Posterior cingulate gyrus (tissue), 11 donors: ENCODE results near the gene TSPYL6.
"Not testable (repeated sequence)": the region's sequence is repeated elsewhere in the genome, so short reads cannot be mapped to it uniquely, and the experiment has no call there.

ENCODE experiments used
- DNase-seq, 10 donors: peaks; one replicate each; pipeline versions ENCODE4 v3.0.0 to v3.0.0-alpha.2; 2020 to 2021; ENCODE audit warnings: mixed read lengths in 3 of 10
- intact Hi-C: fragments of 100-400 bp; cut with DNase I; formaldehyde crosslinking; loops from one replicate; pipeline ENCODE4 v1.15.1; 2023

TSPYL6 gene

DNA sequence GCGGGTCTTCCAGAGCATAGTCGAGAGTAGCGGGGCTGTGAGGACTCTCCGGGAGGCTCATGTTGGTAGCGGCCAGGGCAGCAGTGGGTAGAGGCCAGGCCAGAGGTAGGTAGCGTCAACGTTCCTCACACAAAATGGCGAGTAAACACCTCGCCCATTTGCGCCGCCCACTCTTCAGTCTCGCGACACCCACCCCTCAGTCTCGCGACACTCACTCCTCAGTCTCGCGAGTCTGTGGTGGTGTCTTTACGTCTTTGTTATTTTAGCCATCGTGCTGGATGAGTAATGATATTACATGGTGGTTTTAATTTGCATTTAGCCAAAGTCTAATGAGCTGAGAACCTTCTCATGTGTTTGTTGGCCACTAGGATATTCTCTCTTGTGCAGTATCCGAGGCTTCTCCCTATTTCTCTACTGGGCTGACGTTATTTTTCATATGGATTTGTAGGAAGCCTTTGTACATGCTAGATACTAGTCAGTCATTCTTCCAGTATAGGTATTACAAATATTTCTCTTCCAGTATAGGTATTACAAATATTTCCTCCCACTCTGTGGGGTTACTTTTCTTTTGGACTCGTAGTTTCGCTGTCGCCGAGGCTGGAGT lies at the start of gene TSPYL6:
Gene TSPYL6 (minus strand): TSS at position 139 of the 604 bp plus-strand sequence. CDS start 78 bp downstream, at position 61.
- DNase-seq, result no peak
- intact Hi-C loops, result no loop called here

- no peak for DNase-seq
- intact Hi-C loops, result no loop called here
Observed at GRCh38 chr2:54303631-54304030, 47.6 kb upstream of the TSPYL6 start.

DNA sequence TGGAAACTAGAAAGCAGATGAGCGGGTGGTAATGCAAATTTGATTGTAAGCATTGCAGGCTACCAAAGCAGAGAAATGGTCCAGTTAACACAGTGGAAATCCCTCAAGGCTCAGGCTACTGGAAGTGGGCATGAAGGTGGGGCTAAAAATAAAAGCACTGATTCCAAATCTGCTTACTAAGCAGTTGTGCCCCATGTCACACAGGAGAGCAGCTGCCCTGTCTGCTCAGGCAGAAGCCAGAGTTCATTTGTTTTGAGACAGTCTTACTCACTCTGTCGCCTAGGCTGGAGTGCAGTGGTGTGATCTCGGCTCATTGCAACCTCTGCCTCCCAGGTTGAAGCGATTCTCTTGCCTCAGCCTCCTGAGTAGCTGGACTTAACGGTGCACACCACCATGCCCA lies 42.5 kb upstream of the TSPYL6 start:
- DNase-seq, result no peak
- intact Hi-C loops, result no loop called here

DNA sequence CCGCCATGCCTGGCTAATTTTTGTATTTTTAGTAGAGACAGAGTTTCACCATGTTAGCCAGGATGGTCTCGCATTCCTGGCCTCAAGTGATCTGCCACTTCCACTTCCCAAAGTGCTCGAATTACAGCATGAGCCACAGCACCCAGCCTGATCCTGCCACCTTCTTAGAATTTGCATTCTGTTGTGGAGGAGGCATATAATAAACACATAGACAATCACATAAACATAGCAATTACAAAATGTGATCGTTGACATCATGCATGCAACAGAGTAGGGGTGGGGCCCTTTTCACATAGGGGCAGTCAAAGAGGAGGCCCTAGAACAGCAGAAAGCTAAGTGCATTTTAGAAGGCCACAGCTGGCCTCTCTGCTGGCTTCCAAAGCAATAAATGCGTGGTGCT lies 39.9 kb upstream of the TSPYL6 start:
- no peak for DNase-seq
- intact Hi-C loops, result no loop called here

DNA sequence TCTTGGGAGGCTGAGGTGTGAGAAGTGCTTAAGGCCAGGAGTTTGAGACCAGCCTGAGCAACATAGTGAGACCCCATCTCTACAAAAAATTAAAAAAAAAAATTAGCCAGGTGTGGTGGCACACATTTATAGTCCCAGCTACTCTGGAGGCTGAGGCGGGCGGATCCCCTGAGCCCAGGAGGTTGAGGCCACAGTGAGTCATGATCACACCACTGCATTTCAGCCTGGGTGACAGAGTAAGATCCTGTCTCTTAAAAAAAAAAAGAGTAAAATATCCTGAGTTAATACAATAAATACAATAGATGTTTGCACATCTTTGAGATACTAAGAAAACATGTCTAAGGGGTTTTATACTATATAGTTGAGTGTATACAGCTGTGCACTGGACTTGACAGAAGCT lies 38.6 kb upstream of the TSPYL6 start:
- intact Hi-C loops, result not testable (repeated sequence)

DNA sequence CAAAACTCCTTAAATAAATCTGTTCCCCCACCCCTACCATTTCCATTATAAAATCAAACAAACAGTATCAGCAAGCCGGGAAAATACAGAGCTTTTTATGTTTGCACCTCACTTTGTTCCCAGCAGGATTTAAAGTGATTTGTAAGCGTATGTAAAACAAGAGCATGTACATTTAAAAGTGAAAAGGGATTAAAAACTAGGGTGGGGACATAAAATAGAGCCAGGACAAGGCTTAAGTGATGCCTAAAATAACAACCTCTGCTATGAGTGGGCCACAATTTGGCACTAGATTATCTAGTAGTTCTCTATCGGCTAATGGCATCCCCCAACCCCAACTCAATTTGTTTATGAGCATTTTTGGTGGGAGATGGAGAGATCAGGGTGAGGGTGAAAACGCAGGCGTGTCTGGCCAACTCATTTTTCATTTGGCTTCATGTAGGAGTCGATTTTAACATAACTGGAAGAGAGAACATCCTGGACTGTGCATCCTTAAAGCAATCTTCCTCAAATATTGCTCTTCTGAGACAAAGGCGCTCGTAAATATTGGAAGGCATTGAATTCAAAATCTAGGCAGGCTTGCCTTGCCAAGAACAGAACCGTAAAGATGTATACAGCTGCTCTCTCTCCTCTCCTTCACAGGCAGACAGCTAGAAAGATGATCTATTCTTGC lies 34.5 kb upstream of the TSPYL6 start:
- intact Hi-C loops, result no loop called here
- DNase-seq, result no peak

More for the DNA sequence above, 38.6 kb upstream of the TSPYL6 start:
- DNase-seq, result not testable (repeated sequence)

- peak in 2 of 10 donors; percentile 71 to 82 for DNase-seq
- intact Hi-C loops, result no loop called here
Observed at GRCh38 chr2:54289917-54290316, 33.9 kb upstream of the TSPYL6 start.

GRCh38 chr2:54287532-54287931 lies 31.5 kb upstream of the TSPYL6 start:
- intact Hi-C loops, result no loop called here
- DNase-seq, result no peak

DNA sequence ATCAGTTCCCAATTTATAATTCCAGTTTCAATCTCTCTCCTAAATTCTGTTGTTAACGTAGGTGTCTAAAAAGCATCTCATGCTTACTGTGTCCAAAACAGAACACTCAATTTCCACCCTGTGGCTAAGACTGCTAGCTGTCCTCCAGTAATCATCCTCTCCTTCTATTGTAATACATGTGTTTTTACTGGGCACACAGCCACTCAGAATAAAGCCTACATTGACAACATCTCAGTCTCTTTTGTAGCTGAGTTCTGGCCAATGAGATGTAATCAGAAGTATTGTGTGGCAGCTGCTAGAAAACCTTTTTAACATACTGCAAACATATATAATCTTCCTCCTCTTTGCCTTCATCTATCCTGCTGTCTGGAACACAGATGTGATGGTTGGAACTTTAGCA lies 29.4 kb upstream of the TSPYL6 start:
- intact Hi-C loops, result no loop called here
- DNase-seq, result peak in 1 of 10 donors; percentile 14

DNA sequence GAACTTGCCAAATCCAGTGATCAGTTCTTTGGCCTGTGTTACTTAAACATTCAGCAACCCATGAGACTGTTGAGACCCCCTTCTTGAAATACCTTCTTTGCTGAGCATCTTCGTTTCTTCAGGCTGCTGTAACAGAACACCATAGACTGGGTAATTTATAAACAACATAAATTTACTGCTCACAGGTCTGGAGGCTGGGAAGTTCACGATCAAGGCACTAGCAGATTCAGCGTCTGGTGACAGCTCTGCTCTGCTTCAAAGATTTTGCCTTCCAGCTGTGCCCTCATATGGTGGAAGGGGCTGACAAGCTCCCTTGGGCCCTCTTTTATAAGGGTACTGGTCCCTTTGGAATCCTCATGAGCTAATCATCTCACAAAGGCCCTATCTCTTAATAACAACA lies 28.8 kb upstream of the TSPYL6 start:
- DNase-seq, result no peak
- intact Hi-C loops, result no loop called here

DNA sequence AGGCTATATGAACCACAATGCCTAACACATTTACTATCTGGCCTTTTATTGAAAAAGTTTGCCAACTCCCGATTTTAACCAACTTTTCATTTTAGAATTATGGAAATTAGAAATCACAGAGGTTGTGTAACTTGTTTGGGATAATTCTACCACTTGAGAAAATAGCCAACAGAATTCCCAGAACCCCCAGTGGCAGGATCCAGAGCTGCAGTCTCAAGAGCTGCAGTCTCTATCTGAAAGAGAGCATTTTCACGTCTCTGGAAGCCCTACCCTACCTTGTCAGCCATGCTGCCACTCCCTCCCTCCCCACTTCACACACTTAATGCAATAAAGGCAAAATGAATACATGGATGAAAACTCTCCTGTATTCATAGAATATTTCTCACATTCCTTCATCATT lies 23.4 kb upstream of the TSPYL6 start:
- intact Hi-C loops, result no loop called here
- DNase-seq, result no peak

- DNase-seq, result no peak
- intact Hi-C loops, result no loop called here
Observed at GRCh38 chr2:54275541-54275940, 19.5 kb upstream of the TSPYL6 start.

GRCh38 chr2:54274781-54275242 lies 18.8 kb upstream of the TSPYL6 start:
- no peak for DNase-seq
- intact Hi-C loops, result no loop called here

DNA sequence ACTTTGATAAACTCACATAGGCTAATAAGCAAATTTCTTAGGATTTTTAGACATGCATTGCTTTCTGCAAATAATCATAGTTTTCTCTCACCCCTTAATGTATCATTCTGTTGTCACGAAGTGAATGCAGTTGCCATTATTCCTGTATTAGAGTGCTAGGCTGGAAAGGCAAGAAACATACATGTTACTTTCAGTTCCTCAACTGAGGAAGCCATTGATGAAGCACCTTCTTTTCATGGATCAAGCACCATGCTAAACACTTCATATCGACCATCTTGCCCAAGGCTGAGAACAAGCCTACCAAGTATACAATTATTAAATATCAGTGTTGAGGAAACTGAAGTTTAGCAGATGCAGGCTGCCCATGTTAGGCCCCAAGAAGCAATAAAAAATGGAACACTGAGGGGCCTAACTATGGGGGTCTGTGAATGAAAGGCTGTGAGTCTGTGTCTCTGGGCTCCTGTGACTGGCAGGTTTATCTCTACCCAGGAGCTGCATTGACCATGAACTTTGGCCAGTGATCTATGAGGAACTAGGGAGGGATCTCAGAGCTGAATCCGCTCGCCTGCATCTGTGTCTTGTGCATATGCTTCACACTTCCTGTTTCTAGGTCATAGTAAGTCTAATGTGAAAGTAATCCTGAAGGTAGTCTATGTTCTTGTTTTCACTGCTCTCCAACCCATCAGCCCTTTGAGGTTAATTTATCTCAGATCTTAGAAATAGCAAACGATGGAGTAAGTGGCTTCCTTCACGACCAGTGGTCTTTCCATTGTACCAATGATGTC lies 16.0 kb upstream of the TSPYL6 start:
- DNase-seq, result no peak
- intact Hi-C loops, result no loop called here

GRCh38 chr2:54271189-54271588 lies 15.2 kb upstream of the TSPYL6 start:
- intact Hi-C loops, result no loop called here
- no peak for DNase-seq

DNA sequence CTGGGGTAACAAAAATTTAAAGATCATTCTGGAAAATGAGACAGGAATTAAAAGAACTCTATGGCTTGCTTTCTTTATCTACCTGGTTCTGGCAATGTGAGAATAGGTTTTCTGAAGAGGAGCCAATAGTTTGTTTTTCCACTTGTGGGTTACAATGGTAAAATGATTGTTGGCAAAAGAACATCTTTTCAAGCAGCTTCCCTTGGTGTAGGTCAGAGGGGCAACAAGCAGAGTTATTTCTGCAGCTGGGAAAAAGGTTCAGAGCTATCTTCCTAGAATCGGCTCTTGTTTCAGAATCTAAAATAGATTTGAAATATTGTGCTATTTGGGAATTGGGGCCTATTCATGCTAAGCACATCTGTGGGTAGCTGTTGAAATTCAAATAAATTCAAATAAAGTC lies 11.5 kb upstream of the TSPYL6 start:
- intact Hi-C loops, result no loop called here

DNA sequence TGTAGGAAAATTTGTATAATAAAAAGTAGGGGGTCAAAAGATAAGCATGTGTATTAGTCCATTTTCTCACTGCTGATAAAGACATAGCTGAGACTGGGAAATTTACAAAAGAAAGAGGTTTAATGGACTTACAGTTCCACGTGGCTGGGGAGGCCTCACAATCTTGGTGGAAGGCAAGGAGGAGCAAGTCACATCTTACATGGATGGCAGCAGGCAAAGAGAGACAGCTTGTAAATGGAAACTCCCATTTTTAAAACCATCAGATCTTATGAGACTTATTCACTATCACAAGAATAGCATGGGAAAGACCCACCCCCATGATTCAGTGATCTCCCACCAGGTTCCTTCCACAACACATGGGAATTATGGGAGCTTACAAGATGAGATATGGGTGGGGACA lies 9.1 kb upstream of the TSPYL6 start:
- intact Hi-C loops, DNase-seq: not testable (repeated sequence)

More for the DNA sequence above, 11.5 kb upstream of the TSPYL6 start:
- no peak for DNase-seq

DNA sequence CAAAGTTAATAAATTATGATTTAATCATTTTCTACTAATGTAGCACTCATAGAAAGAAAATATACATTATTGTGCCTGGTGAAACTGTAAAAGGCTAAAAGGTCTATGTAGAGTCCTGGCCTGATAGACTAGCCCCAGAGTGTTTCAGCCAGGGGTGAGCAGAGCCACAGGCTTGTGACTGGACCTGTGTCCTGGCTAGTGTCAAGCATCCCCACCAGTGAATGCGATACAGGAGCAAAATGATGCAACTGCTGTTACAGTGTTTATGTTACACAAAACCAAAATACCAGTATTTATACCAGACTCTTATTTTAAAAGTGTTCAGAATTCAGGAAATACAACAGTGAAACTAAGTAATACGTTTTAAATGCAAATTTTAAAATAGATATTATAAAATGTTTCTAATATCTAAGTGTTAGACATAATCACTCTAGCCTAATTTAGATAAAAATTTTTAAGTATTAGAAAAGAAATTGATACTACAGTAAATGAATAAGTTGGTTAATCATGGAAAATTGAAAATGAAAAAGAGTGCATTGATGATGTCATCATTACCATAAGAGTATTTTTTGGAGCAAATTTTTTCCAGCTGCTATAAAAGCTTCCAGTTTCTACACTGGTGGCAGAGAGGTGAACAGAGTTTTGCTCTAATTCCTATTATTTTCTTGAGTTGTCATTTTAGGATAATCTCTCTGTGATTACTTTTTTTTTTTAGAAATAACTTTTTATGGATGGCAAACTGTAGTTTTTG lies 6.2 kb upstream of the TSPYL6 start:
- no peak for DNase-seq
- intact Hi-C loops, result no loop called here

DNA sequence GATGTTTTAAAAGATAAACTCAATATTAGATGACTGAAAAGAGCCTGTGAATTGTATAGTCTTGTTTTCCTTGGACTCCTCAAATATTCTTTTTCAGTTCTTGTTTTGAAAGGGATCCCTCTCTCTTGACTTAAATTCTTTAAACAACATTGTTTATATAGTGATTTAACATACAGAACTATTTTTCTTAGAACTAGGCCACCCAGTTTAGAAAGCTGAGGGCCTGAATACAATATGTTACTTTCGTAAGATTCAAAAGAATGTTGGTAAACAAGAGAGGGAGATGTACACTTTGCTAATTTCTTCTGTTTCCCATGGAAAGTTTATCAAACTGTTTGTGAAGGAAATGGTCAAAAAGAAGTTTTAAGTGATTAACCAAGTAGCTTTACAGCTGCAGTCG lies 5.5 kb upstream of the TSPYL6 start:
- intact Hi-C loops, result no loop called here
- DNase-seq, result no peak

DNA sequence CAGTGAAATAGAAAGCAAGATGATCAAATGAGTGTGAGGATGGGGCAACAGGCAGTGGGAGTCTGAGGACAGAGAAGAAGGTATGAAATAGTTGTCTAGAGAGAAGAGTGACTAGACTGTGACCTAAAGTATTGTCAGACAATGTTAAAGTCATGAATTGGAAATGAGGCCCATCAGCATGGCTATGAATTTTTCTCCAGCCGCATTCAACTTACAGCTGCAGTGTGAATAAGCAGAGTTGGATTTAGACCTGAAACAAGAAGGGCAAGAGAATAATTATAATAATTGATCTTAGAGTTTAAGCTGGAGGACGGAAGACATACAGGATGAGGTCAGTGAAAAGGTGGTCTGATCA lies 4.2 kb upstream of the TSPYL6 start:
- no peak for DNase-seq
- intact Hi-C loops, result no loop called here
